RWPE2 (cell line): ENCODE data around the gene GPR82.

Experiments
- ATAC-seq: fragments of 200-7000 bp; cut with Tn5 transposase; 3 replicates; pipeline ENCODE4 v1.9.1; 2021; ENCODE audit warnings: low read depth
- DNase-seq: peaks from one replicate; pipeline ENCODE4 v3.0.0-alpha.2; 2020; ENCODE audit warnings: low spot score
- H3K27ac ChIP-seq: fragments of 450-650 bp; 2 replicates; pipeline ENCODE4 v1.5.1; 2017; ENCODE audit warnings: mild to moderate bottlenecking; ENCODE audit not compliant: poor library complexity, severe bottlenecking
- H3K27me3 ChIP-seq: fragments of 250-450 bp; sonication (Bioruptor Pico); 2 replicates; pipeline ENCODE4 v1.5.1; 2021; ENCODE audit warnings: mild to moderate bottlenecking, moderate library complexity; ENCODE audit not compliant: insufficient read depth, poor library complexity, severe bottlenecking
- H3K36me3 ChIP-seq: fragments of 250-450 bp; sonication (Bioruptor Pico); 2 replicates; pipeline ENCODE4 v1.5.1; 2020; ENCODE audit warnings: low read depth, mild to moderate bottlenecking, moderate library complexity
- H3K4me1 ChIP-seq: fragments of 250-450 bp; sonication (Bioruptor Pico); 2 replicates; pipeline ENCODE4 v1.5.1; 2021; ENCODE audit warnings: mild to moderate bottlenecking, moderate library complexity; ENCODE audit not compliant: insufficient read depth, poor library complexity, severe bottlenecking
- H3K4me3 ChIP-seq: fragments of 250-450 bp; sonication (Bioruptor Pico); 2 replicates; pipeline ENCODE4 v1.5.1; 2021; ENCODE audit warnings: mild to moderate bottlenecking, moderate library complexity; ENCODE audit not compliant: severe bottlenecking
- H3K9me3 ChIP-seq: fragments of 250-450 bp; sonication (Bioruptor Pico); 2 replicates; pipeline ENCODE4 v1.5.1; 2021; ENCODE audit warnings: mild to moderate bottlenecking, moderate library complexity; ENCODE audit not compliant: severe bottlenecking
- TF ChIP-seq, protein P1 (sequence below): fragments of 450-650 bp; IDR thresholded peaks from one replicate; pipeline ENCODE4 v1.5.1; 2017; ENCODE audit warnings: mild to moderate bottlenecking, moderate library complexity; ENCODE audit not compliant: poor library complexity, severe bottlenecking

The GPR82 gene

GRCh38 chrX:41693024-41693423, 31.0 kb upstream of the GPR82 start:
- no peak for DNase-seq
- Histone ChIP-seq H3K36me3 (no peaks in the 10 kb centered on the region), H3K27ac (no peak overlapping the region), H3K9me3 (no peaks in the 10 kb centered on the region), H3K4me3 (no peak overlapping the region), H3K27me3 (no peaks in the 10 kb centered on the region), H3K4me1 (no peaks in the 10 kb centered on the region)
- TF ChIP-seq, protein P1, sequence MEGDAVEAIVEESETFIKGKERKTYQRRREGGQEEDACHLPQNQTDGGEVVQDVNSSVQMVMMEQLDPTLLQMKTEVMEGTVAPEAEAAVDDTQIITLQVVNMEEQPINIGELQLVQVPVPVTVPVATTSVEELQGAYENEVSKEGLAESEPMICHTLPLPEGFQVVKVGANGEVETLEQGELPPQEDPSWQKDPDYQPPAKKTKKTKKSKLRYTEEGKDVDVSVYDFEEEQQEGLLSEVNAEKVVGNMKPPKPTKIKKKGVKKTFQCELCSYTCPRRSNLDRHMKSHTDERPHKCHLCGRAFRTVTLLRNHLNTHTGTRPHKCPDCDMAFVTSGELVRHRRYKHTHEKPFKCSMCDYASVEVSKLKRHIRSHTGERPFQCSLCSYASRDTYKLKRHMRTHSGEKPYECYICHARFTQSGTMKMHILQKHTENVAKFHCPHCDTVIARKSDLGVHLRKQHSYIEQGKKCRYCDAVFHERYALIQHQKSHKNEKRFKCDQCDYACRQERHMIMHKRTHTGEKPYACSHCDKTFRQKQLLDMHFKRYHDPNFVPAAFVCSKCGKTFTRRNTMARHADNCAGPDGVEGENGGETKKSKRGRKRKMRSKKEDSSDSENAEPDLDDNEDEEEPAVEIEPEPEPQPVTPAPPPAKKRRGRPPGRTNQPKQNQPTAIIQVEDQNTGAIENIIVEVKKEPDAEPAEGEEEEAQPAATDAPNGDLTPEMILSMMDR, result no peak
- ATAC-seq, result no peak

GRCh38 chrX:41695426-41695825, 28.6 kb upstream of the GPR82 start:
- no peak overlapping the region for H3K4me3 ChIP-seq
- H3K27me3 ChIP-seq, result no peaks in the 10 kb centered on the region
- TF ChIP-seq, protein P1, result no peak
- no peaks in the 10 kb centered on the region for H3K9me3 ChIP-seq
- H3K36me3 ChIP-seq, result no peaks in the 10 kb centered on the region
- no peaks in the 10 kb centered on the region for H3K4me1 ChIP-seq
- no peak overlapping the region for H3K27ac ChIP-seq
- ATAC-seq (no peak), DNase-seq (no peak)

- Histone ChIP-seq H3K27ac (no peak overlapping the region), H3K36me3 (no peaks in the 10 kb centered on the region), H3K4me1 (no peaks in the 10 kb centered on the region), H3K9me3 (no peaks in the 10 kb centered on the region), H3K4me3 (no peak overlapping the region), H3K27me3 (no peaks in the 10 kb centered on the region)
- TF ChIP-seq, protein P1, result no peak
- no peak for DNase-seq
- no peak for ATAC-seq
These were observed 20.4 kb upstream of the GPR82 start for GRCh38 chrX:41703574-41704029.

DNA sequence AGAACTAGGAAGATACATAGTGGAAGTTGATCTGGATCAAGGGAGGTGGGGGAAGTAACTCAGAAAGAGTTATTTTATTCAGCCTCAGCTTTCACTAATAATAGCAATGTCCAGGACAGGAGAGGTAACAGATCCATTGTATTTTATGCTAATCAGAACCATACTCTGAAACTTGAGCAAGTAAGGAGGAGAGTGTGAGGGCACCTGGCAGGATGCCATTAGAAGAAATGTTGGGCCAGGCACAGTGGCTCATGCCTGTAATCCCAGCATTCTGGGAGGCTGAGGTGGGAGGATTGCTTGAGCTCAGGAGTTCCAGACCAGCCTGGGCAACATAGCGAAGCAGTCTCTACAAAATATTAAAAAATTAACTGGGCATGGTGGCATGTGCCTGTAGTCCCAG, 18.9 kb upstream of the GPR82 start:
- TF ChIP-seq, protein P1, result no peak
- Histone ChIP-seq H3K36me3 (no peaks in the 10 kb centered on the region), H3K27ac (no peak overlapping the region), H3K9me3 (no peaks in the 10 kb centered on the region), H3K4me1 (no peaks in the 10 kb centered on the region), H3K4me3 (no peak overlapping the region), H3K27me3 (no peaks in the 10 kb centered on the region)
- ATAC-seq (no peak), DNase-seq (no peak)

GRCh38 chrX:41705680-41706374, 18.2 kb upstream of the GPR82 start:
- Histone ChIP-seq H3K27ac (no peak overlapping the region), H3K9me3 (no peaks in the 10 kb centered on the region), H3K4me1 (no peaks in the 10 kb centered on the region), H3K27me3 (no peaks in the 10 kb centered on the region), H3K36me3 (no peaks in the 10 kb centered on the region), H3K4me3 (no peak overlapping the region)
- TF ChIP-seq, protein P1, result no peak
- DNase-seq (no peak), ATAC-seq (no peak)
